NCI-H69 (cell line): ENCODE measurements around the gene KCNJ12.
"Not testable (repeated sequence)": the region's sequence is repeated elsewhere in the genome, so short reads cannot be mapped to it uniquely, and the experiment has no call there.

ENCODE experiments used
- DNase-seq: peaks from one replicate; lab custom pipeline; 2025; lab: John Stamatoyannopoulos, UW

Gene KCNJ12

GRCh38 chr17:21376081-21376758 is at the start of gene KCNJ12:
KCNJ12 (plus strand) TSS chr17:21376357; CDS start chr17:21415343, 38,986 bp downstream.
- DNase-seq, result peak; percentile 24

- not testable (repeated sequence) for DNase-seq
Measured at GRCh38 chr17:21327921-21328320, 48.2 kb upstream of the KCNJ12 start.

GRCh38 chr17:21328778-21329177 is 47.4 kb upstream of the KCNJ12 start:
- DNase-seq, result not testable (repeated sequence)

GRCh38 chr17:21330436-21331160 is 45.6 kb upstream of the KCNJ12 start:
- no peak for DNase-seq

GRCh38 chr17:21336541-21337294 is 39.4 kb upstream of the KCNJ12 start:
- DNase-seq, result not testable (repeated sequence)

- DNase-seq, result not testable (repeated sequence)
Measured at GRCh38 chr17:21337981-21338625, 38.1 kb upstream of the KCNJ12 start.

- no peak for DNase-seq
Measured at GRCh38 chr17:21339011-21339410, 37.1 kb upstream of the KCNJ12 start.

GRCh38 chr17:21339571-21339970 is 36.6 kb upstream of the KCNJ12 start:
- DNase-seq, result not testable (repeated sequence)

- DNase-seq, result not testable (repeated sequence)
Measured at GRCh38 chr17:21340407-21340806, 35.8 kb upstream of the KCNJ12 start.

- DNase-seq, result not testable (repeated sequence)
Measured at GRCh38 chr17:21341279-21341678, 34.9 kb upstream of the KCNJ12 start.

- not testable (repeated sequence) for DNase-seq
Measured at GRCh38 chr17:21341925-21342540, 34.1 kb upstream of the KCNJ12 start.

- not testable (repeated sequence) for DNase-seq
Measured at GRCh38 chr17:21343061-21343949, 32.9 kb upstream of the KCNJ12 start.

- not testable (repeated sequence) for DNase-seq
Measured at GRCh38 chr17:21344801-21345200, 31.4 kb upstream of the KCNJ12 start.

GRCh38 chr17:21345236-21345635 is 30.9 kb upstream of the KCNJ12 start:
- no peak for DNase-seq

GRCh38 chr17:21346107-21346506 is 30.1 kb upstream of the KCNJ12 start:
- DNase-seq, result not testable (repeated sequence)

- DNase-seq, result not testable (repeated sequence)
Measured at GRCh38 chr17:21346651-21347250, 29.4 kb upstream of the KCNJ12 start.

GRCh38 chr17:21347660-21348059 is 28.5 kb upstream of the KCNJ12 start:
- DNase-seq, result not testable (repeated sequence)

- DNase-seq, result not testable (repeated sequence)
Measured at GRCh38 chr17:21348081-21348925, 27.9 kb upstream of the KCNJ12 start.

- DNase-seq, result not testable (repeated sequence)
Measured at GRCh38 chr17:21348926-21349261, 27.3 kb upstream of the KCNJ12 start.
